ENCODE data around the gene MYH6.

DNA sequence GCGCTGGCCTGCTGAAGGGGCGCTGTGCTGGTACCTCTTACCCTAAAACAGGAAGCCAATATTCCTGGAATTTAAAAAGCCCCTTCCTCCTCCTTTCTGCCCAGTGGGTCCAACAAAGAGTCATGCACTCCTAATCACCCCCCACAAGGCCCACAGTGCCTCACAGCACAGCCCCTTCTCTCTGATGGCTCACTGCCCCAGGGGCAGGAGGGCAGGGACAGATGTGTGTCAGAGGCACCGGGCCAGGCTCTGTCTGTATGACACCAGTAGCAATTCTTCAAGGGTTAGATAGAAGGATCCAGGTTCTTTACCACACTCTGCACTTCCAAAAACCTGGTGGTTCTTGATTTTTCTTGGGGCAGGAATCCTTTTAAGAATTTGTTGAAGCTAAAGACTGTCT, 8.9 kb downstream of the MYH6 start:
- TF ChIP-seq, protein P1, sequence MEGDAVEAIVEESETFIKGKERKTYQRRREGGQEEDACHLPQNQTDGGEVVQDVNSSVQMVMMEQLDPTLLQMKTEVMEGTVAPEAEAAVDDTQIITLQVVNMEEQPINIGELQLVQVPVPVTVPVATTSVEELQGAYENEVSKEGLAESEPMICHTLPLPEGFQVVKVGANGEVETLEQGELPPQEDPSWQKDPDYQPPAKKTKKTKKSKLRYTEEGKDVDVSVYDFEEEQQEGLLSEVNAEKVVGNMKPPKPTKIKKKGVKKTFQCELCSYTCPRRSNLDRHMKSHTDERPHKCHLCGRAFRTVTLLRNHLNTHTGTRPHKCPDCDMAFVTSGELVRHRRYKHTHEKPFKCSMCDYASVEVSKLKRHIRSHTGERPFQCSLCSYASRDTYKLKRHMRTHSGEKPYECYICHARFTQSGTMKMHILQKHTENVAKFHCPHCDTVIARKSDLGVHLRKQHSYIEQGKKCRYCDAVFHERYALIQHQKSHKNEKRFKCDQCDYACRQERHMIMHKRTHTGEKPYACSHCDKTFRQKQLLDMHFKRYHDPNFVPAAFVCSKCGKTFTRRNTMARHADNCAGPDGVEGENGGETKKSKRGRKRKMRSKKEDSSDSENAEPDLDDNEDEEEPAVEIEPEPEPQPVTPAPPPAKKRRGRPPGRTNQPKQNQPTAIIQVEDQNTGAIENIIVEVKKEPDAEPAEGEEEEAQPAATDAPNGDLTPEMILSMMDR (IDR thresholded peaks at IDR 0.05; ENCODE audit: insufficient read depth, low read length): no peak
- no peak for TF ChIP-seq POLR2AphosphoS5 (IDR thresholded peaks at IDR 0.05; ENCODE audit: low read depth)

Measured in HL-60 (cell line).